HG02852 (cell line): Measurements from ENCODE around the gene TAGLN2.
"Not testable (repeated sequence)": the region's sequence is repeated elsewhere in the genome, so short reads cannot be mapped to it uniquely, and the experiment has no call there.

Source experiments
- ATAC-seq: cut with Tn5 transposase; IDR thresholded peaks from one replicate; pipeline ENCODE4 v1.9.1; 2021; ENCODE audit warnings: mild to moderate bottlenecking, moderate library complexity; ENCODE audit not compliant: unreplicated experiment

TAGLN2 gene

GRCh38 chr1:159922511-159923202 lies 2.6 kb downstream of the TAGLN2 start:
- no peak for ATAC-seq

DNA sequence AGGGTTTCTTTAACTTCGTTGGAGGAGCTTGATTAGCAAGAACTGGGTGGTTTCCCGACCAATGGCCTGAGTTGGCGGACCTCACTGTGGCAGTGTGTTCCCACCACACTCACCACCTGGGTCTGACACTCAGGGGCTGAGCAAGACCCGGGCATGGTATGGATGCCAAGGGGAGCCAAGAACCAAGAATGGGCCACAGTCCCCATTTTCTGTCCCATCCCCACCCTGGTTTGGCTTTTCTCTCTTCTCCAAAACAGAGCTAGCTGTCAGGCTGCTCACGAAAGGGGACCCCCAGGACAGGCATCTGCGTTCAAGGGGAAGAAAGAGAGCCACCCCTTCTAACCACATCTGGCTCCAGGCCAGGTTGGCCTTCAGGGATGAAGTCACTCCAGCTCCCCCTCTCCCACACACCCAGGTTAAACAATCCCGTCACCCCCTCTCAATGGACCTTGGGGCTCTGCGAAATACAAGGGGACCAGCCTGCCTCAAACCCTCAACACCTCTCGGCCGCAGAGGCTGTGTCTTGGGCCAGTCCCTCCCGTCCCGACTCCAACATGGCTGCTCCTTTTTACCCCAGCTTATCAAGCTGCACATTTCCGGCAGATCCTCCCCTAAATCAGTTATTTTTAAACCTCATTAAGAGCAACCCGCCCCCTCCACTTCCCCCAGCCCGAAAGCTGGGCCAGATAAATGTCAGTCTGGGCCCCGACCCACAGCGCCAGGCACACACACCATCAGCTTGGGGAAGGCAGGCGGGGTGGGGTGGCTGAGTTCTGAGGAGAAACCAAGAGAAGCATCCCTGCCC lies 3.4 kb downstream of the TAGLN2 start:
- ATAC-seq: no peak

DNA sequence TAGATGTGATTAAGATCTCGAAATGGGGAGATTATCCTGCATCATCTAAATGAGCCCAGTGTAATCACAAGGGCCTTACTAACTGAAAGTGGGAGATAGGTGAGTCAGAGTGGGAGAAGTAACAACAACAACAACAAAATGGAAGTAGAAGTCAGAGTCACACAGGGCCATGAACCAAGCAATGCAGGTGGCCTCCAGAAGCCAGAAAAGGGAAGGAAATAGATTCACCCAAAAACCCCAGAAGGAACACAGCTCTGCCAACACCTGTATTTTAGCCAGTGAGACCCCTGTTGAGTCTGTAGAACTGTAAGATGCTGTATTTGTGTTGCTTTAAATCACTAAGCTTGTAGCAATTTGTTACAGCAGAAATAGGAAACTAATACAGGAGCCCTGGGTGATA lies 4.1 kb downstream of the TAGLN2 start:
- ATAC-seq: peak; percentile 27

DNA sequence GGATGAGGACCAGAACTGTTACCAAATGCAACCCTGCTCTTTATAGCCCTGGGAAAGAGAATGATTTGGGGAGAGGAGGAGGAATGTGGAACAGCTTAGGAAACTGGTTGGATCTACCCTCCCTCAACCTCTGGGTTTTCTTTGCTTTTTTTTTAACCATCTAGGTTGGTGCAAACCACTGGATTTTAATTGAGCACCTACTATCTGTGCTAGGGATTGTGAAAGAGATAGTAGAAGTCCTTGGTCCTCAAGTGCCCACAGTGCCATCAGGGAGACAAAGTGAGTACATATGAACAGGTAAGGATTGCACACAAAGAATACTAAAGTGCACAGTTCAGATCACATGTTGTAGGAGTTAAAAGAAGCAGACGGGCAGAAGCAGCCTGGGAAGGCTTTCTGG lies 4.7 kb downstream of the TAGLN2 start:
- ATAC-seq: no peak

GRCh38 chr1:159920202-159920601 lies 5.1 kb downstream of the TAGLN2 start:
- ATAC-seq: no peak

GRCh38 chr1:159919236-159919865 lies 6.0 kb downstream of the TAGLN2 start:
- no peak for ATAC-seq

DNA sequence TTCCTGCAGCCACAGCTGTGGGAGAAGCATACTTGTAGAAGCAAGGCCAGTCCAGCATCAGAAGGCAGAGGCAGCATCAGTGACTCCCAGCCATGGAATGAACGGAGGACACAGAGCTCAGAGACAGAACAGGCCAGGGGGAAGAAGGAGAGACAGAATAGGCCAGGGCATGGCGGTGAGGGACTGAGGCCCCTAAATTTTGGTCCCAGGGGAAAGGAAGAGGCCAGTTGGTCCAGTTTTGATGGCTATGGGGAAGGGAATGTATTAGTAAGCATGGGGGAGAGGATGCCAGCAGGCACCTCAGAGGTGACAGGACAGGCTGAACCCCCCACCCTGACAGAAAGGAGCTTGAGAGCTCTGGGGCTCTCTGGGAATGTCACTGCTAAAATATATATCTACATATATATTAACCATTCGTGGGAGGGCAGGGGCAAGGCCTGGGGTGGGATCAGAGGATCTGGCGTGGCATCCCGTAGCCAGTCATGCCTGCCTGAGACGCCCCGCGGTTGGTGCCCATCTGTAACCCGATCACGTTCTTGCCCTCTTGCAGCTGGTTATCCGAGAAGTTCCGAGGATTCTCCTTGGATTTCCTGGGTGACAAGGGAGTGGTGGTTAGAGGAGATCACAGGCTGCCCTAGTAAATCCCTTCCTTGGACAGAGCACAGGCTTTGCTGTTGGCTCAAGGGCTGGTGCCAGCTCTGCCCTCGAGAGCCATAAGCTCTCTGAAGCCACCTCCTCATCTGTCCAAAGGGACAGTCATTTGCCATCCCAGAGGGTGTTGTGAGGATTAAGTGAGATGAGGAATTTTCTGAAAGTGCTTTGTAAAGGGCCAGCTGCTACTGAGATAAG lies 6.7 kb downstream of the TAGLN2 start:
- ATAC-seq: no peak

DNA sequence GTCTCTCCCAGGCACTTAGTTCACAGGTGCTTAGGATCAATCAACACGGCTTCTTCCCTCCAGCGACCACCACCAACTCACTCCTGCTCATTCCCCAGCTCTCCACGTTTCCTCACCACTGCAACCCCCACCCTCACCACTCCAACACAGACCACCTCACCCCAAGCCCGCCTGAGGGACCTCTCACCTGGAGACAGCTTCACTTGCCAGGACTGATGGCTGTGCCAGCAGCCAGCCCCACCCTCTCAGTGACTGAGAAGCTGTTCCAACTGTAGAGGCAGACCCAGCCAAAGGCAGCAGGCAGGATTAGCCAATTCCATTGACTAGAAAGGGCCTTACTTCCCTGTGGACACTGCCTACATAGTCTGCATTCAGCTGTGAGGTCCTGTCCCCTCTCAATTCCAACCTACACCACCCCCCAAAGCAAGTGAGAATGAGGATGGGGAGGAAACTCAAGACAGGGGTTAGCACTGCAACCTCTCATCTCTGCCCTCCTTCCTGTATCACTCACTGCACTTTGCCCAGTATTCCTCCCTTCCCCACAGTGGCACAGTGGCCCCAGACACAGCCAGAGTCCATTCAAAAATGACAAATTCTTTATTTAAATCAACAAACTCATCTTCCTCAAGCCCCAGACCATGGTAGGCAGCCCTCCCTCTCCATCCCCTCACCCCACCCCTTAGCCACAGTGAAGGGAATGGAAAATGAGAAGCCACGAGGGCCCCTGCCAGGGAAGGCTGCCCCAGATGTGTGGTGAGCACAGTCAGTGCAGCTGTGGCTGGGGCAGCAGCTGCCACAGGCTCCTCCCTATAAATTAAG lies 7.6 kb downstream of the TAGLN2 start:
- no peak for ATAC-seq

- ATAC-seq: no peak
Observed at GRCh38 chr1:159916242-159917051, 8.9 kb downstream of the TAGLN2 start.

- no peak for ATAC-seq
Observed at GRCh38 chr1:159915571-159916241, 9.6 kb downstream of the TAGLN2 start.

DNA sequence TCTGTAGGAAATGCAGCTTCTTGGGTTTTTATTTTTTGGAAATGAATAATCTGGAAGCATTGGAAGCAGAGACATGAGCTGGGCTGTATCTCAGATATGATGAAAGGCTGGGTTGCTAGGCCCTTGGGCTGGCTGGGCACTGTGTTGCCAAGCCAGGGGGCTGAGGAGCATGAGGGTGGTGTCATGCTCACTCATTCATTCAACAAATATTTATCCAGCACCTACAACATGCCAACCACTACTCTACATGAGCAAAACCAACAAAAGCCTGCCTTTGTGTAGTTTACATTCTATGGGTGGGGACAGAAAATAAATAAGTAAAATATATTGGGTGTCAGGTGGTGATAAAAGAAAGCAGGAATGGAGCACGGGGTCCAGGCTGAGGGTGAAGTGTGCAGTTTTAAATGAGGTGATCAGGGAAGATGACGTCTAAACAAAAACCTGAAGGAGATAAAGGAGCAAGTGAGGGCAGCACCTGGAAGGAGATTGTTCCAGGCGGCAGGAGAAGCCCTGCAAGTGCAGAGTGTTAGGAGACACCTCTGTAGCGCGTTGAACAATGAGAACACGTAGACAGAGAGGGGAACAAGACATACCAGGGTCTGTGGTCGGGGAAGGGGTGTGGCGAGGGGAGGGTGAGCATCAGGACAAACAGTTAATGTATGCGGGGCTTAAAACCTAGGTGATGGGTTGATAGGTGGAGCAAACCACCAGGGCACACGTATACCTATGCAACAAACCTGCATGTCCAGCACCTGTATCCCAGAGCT lies 10.9 kb downstream of the TAGLN2 start:
- no peak for ATAC-seq

DNA sequence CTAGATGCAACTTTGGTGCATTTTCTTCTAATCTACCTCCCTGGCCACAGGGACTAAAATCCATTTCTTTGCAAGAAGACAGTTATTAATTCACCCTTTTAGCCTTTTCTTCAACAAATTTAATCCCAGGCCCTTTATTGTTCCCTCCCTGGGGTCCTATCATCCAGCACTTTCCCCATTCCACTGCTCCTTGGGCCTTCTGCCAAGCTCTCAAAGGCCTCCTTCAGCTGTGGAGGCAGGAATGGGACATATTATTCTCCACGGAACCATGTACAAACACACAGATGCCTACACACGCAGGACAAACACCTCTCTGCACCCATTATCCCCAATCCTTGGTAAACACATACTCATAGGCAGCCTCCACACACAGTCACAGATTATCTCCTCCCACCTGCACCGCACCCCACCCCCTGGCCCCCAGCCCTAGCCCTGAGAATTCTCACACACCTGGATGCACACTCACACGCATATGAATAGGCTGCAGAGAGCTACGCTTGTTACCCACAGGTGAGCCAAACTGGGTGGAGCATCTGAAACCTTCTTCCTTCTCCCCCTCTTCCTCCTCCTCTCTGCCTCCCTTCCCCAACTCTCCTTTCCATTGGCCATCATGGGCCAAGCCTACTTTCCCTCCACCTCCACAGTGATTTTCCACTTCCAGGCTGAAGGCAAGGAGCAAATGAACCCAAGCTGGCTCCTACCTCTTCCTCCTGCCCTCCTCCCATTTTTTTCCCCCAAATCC lies 11.7 kb downstream of the TAGLN2 start:
- no peak for ATAC-seq

GRCh38 chr1:159911326-159912070 lies 13.8 kb downstream of the TAGLN2 start:
- no peak for ATAC-seq

DNA sequence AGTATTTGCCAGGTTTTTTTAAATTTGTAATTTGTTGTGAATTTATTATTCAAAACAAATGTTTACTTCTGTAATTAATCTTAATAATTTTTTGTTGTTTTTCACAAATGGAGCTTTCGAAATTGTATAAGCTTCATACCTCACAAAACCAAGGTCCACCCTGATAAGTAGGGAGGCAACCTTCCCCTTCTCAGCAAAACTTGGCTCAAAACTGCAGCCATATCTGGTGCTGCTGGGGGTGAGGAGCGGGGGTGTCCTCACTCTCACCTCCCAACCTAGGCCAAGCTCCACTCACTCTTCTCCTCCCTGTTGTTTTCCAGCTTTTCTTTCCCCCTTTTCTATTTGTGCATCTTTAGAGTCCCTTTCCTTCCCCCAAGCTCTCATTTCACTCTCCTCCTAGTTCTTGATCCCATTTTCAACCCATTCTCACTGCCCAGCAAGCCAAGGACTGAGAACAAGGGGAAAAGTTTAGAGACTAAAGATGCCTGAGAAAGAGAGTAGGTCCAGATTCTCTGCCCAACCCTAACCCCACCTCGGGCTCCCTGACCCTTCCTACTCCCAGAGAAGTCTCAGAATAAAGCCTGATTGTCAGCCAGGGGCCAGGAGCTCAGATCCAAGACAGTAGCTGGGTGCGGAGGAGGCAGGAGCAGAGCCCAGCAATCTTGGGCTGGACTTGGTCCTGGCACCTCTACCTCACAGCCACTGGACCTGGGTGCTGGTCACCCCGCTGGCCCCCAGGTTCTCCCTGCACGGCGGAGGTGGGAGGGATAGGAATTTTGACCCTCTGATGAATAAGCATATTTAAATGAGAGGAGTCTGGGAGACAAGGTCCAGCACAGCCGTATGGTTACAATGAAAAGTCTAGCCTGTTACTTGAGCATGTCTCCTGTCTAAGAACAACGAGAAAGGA lies 17.0 kb downstream of the TAGLN2 start:
- ATAC-seq: no peak

DNA sequence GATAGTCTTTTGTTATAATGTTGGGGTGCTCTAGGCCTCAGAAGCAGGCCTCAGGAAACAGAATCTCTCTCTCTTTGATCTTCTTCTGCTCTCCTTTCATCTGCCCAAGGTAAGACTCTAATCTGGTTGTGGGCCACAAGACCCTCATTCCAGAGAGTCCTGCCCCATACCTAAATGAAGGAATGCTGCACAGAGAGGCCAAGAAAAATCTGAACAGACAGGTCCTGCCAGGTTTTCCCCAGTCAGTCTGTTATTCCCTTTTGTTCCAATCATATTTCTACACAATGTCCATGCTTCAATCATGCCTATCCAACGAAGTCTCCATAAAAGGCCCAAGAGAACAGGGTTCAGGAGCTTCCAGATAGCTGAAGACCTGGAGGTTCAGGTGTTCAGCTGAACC lies 18.3 kb downstream of the TAGLN2 start:
- ATAC-seq: no peak

DNA sequence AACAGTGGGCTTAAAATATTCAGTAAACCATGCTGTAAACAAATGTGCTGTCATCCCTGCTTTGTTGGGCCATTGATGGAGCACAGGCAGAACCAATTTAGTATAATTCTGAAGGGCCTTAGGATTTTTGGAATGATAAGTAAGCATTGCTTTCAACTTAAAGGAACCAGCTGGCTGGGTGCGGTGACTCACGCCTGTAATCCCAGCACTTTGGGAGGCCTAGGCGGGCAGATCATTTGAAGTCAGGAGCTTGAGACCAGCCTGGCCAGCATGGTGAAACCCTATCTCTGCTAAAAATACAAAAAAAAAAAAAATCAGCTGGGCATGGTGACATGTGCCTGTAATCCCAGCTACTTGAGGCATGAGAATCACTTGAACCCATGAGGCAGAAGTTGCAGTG lies 21.3 kb downstream of the TAGLN2 start:
- not testable (repeated sequence) for ATAC-seq
